Inflammatory macrophage (primary cell): ENCODE measurements around the gene EEA1.

Experiments used
- DNase-seq, 2 donors: peaks; one replicate each; pipeline ENCODE4 v3.0.0-alpha.2; 2020 to 2022

Gene EEA1

DNA sequence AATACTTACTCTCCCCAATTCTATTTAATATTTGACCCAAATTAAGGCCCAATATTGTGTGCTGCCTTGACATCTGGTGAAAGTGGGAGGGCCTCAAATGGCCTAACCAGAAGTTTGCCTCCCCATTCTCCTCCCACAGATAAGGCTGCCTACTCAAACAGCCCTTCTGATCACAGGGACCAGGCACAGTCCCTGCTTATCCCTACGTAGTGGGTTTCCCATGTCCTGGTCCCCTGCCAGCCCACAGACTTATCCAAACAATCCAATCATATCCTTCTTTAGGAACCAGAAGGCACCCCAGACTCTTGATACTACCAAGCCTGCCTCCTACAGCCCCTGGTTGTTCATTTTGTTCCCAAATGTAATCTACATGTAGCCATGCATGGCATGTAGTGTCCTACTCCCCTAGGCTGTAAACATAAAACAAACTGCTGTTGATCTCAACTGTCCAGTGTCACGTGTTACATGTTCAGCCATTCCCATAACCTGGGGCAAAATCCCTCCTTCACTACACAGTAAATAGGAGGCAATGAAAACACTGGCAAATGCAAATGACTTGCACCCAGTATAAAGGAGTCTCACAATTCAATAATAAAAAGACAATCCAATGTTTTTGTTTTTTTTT lies 49.3 kb downstream of the EEA1 start:
- no peak for DNase-seq

DNA sequence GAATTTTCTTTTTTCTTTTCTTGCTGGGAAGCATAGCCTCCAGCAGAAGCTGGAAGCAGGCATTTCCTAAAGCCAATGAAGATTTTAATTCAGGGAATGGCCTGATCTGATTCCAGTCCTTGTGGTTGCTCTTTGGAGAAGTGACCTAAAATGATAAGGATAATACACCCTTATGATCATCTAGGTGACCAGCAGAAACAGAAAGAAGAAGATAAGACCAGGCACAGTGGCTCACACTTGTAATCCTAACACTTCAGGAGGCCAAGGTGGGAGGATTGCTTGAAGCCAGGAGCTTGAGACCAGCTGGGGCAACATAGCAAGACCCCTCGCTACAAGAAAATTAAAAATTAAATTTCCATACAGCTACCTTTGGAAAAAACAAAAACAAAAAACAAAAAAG lies 51.2 kb downstream of the EEA1 start:
- DNase-seq, result no peak

GRCh38 chr12:92876496-92876895 lies 52.6 kb downstream of the EEA1 start:
- no peak for DNase-seq

DNA sequence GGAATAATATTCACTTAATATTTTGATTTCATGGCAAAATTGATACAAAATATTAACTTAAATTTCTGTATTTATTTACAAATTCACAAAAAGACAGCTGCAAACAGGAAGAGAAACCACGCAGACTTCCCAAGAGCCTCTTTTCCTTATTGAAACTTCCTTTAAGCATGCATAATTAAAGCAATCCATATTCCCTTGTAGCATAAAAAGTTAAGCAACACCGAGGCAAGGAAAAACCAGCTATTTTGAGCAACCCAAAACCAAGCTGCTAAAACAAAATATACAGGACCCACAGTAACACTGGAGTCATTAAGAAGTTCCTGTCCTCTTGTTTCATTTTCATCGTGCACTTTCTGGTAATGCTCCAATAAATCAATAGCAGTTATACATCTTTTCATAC lies 58.0 kb downstream of the EEA1 start:
- peak; percentile 37 to 48 for DNase-seq

DNA sequence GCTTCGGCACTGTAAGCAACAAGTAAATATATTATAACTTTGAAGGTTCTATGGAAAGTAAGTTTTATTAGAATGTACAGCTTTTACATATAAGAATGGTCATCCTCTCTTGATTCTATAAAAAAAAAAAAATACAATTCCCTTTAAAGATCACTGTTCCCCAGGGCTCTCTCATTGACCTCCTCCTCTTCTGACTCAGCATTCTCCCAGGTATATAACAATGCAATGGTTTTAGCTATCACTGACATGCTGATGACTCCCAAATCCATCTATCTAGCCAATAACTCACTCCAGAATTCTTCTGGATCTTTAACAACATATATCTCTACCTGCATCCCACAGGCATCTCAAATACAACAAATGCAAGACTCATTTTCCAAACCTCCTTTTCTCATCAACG lies 62.7 kb downstream of the EEA1 start:
- DNase-seq, result no peak

- DNase-seq, result peak in 1 of 2 donors; percentile 7
Observed at GRCh38 chr12:92863251-92863650, 65.8 kb downstream of the EEA1 start.

- no peak for DNase-seq
Observed at GRCh38 chr12:92861381-92861780, 67.7 kb downstream of the EEA1 start.

GRCh38 chr12:92860521-92860920 lies 68.6 kb downstream of the EEA1 start:
- no peak for DNase-seq

- DNase-seq, result no peak
Observed at GRCh38 chr12:92859650-92860386, 69.3 kb downstream of the EEA1 start.

DNA sequence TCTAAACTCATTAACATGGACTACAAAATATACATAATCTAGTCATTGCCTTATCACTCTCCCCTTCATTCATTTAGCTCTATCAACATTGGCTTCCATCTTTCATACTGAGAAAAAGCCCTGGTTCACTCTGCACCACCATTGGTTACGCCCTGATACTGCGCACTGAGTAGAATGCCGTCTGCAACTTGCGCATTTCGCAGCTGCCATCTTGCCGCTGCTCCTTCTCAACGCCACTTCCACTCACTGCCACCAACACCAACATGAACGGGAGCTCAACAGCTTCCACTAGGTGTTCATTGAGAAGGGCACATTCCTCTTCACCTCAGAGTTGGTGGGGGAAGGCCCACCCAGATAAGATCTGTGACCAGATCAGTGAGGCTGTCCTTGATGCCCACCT lies 71.3 kb downstream of the EEA1 start:
- no peak for DNase-seq

DNA sequence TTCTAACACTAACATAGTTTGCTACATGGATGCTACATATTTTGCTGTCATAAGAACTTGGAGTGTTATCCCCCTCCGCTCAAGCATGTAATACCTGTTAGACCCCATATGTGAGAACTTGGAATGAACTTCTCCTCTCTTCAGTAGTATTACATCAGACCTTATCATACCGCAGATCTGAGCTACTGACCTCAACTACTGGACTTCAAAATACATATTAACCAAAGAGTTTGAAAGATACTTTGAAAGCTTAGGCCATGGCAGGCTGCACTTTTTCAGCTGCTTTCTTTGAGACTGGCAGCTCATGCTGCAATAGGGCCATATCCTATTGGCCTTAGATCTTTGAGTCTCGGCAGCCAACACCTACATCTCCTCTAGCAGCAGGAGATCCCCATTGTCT lies 74.8 kb downstream of the EEA1 start:
- no peak for DNase-seq

- DNase-seq, result no peak
Observed at GRCh38 chr12:92848740-92849139, 80.4 kb downstream of the EEA1 start.

DNA sequence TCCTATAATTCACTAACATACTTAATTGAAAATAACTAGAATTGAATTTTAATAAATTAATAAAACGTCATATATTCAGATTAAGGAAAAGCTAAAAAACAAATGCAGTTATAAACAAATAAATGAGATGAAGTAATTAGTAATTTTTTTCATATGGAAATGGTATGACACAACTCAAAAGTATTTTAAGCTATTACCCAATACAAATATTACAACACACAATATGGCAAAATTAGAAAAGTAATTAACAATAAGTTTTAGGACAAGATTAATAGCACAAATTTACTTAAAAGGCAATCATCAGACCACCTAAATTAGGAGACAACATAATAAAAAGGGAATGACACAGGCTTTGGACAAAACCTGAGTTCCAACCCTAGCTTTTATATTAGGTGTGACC lies 81.7 kb downstream of the EEA1 start:
- DNase-seq, result peak in 1 of 2 donors; percentile 25

- DNase-seq, result no peak
Observed at GRCh38 chr12:92845329-92845728, 83.8 kb downstream of the EEA1 start.

DNA sequence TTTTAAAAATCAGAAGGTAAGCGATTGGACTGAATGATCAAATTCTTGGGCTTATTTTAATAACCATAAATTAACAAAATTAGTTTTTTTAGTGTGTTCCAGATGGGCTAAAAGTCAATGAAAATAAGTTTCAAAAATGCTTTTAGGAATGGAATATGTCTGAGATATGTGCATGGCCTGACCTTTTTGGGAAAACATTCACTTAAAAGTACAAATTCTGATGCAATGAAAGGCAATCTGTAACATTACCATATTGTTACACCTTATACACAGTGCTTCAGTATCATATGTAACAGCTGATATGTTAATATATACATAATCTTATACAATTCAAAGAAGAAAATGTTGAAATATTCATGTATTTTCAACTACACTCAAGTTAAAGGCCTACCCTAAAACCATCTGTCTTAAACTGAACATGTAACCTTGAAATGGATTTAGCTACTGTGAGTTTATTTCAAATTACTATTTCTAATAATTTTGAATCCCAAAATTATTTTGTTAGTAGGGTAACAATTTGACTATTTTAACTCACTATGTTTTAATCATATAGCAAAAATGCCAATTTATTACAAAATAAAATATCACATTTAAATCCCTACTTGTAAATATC lies 84.8 kb downstream of the EEA1 start:
- no peak for DNase-seq

- DNase-seq, result no peak
Observed at GRCh38 chr12:92829686-92830282, 99.3 kb downstream of the EEA1 start.

- DNase-seq, result no peak
Observed at GRCh38 chr12:92828565-92828964, 100.5 kb downstream of the EEA1 start.

DNA sequence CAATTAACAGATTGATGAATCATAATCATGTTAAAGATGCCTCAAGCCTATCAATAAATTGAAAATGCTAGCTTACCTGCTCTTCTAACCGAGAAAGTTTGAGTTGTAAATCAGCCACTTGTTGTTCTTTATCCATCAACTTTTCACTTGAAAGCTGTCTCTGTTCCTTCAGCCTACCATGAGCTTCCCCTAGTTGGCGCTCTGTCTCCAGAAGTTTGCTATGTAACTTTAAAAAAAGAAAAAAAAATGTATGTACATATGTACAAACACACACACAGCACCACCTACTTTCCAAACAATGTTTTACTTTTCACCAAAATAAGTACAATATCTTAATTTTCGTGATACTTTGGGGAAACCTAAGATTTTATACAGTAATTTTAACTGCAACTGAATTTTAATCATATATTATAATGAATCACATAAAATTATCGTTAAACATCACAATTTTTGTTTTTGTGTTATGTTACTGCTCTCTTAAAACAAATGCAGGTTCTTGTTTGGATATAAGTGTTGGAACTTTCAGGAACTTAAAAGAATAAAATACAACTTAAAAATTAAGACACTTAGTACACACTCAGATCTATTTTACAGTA lies 101.2 kb downstream of the EEA1 start:
- peak; percentile 50 to 58 for DNase-seq

DNA sequence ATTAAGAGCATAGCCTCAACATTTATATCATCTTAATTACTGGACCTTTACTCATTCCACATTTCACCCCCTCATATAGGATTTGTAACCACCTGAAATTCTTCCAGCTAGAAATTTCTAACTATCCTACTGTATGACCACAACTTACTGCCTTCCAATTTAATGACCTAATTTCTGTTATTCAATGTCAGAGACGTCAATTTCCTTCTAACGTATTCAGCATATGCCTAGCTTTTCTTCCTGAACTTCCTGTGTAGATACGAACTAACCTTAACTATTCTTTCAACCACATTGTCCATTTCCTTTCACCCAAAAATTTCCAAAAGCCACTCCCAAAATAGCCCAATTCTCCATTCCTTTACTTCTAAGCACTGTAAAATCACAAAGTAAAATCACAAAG lies 108.0 kb downstream of the EEA1 start:
- DNase-seq, result no peak

- DNase-seq, result no peak
Observed at GRCh38 chr12:92814584-92814983, 114.5 kb downstream of the EEA1 start.

GRCh38 chr12:92810370-92810769 lies 118.7 kb downstream of the EEA1 start:
- DNase-seq, result no peak

DNA sequence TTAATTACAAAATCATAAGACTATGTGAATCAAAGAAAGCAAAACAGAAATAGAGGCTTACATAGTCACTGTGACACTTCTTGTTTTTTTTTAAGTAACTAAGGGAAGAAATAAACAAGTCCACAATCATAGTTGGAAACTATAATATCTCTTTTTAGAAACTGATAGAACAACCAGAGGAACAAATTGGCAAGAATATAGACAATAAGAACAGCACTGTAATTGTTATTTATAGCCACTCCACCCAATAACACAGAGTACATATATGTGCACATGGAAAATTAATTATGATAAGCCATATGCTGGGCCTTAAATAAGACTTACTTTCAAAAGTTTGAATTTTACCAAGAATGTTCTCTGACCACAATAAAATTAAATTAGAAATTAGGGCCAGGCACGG lies 125.2 kb downstream of the EEA1 start:
- no peak for DNase-seq

DNA sequence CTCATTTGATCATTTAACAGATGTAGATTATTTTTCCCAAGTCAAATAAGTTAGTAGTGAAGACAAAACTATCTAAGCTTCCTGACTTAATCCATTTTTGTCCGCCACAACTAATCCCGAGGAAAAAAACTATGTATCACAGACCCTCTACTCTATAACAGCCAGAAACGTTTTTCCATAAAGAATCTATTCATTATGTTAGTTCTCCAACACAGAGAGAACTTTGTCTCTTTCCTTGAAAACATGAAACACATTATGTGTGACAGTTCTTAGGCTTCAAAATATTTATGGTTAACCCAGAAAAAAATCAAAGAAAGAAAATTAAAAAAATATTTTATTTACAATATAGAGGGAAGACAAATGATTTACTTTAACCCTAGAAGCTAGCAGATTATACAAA lies 126.2 kb downstream of the EEA1 start:
- no peak for DNase-seq
